ENCODE measurements around the gene COP1. TPM values are rescaled to one million over a fixed set of nuclear protein-coding genes. Genes with fewer than 3 reads are reported as not detected.
"Not testable (repeated sequence)": the region's sequence is repeated elsewhere in the genome, so short reads cannot be mapped to it uniquely, and the experiment has no call there.

Gene COP1
- total RNA-seq, 1 experiment from 2014 or later: 65.4 TPM

DNA sequence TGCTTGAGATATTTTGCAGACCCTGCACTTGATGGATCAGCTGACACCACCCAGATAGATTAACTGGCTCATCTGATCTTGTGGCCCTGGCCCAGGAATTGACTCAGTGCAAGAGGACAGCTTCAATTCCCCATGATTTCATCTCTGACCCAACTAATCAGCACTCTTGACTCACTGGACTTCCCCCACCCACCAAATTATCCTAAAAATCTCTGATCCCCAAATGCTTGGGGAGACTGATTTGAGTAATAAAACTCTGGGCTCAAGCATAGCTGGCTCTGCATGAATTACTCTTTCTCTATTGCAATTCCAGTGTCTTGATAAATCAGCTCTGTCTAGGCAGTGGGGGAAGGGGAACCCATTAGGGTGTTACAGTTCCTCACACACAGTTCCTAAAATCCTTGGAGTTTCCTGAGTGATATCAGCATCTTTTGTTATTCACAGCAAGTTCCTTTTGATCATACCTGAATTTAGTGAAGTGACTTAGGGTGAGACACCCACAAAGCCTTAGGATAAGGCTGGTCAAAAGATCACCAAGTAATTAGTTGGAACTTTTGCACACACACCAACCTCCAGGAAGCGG, 104.2 kb downstream of the COP1 start:
- Histone ChIP-seq H3K27me3 (no peaks in the 10 kb centered on the region), H3K4me3 (no peak overlapping the region), H3K36me3 (peaks cover 32% of the 10 kb centered on the region), H3K9me3 (peaks cover 17% of the 10 kb centered on the region)
- peak; percentile 20 for DNase-seq

GRCh38 chr1:176101951-176102642, 105.0 kb downstream of the COP1 start:
- peaks cover 35% of the 10 kb centered on the region for H3K36me3 ChIP-seq
- H3K4me3 ChIP-seq: no peak overlapping the region

DNA sequence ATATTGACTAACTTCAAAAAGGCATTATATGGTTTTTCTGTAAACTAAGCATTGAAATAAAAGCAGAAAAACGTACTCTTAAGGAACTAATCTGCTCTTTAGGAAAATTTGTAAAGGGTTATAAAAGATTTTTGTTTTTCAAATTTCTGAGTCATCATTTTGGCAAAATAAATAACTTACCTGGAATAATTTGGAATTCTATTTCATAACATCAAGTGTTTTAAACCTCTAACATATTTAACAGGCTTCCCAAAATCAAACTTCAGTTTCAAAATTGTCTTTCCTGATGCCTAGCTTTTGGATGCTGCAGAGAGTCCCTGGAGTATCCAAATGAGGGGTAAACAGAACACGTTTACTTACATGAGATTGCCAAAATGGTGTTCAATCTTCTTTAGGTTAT, 108.5 kb downstream of the COP1 start:
- Histone ChIP-seq H3K4me3 (no peak overlapping the region), H3K27me3 (no peaks in the 10 kb centered on the region), H3K36me3 (peaks cover 33% of the 10 kb centered on the region), H3K9me3 (peaks cover 17% of the 10 kb centered on the region)
- no peak for DNase-seq

More at GRCh38 chr1:176101951-176102642, 105.0 kb downstream of the COP1 start:
- peaks cover 17% of the 10 kb centered on the region for H3K9me3 ChIP-seq
- H3K27me3 ChIP-seq: no peaks in the 10 kb centered on the region
- no peak for DNase-seq

DNA sequence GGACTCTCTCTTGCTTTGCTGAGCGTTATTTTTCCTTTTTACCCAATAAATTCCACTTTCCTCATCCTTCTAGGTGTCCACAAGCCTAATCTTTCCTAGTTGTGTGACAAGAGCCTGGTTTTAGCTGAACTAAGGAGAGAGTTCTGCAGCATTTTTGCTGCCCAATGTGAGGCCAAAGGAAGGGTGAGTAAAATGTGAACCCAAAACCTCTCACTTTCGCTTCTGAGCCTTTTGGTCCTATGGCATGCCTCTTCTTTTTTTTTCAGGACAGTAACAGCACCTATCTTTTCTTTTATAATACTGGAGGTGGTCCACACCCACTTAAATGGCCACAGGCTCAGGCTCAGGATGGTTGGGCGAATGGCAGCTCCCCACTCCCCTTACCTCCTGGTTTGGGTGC, 111.1 kb downstream of the COP1 start:
- H3K9me3 ChIP-seq: peaks cover 17% of the 10 kb centered on the region
- DNase-seq: no peak
- H3K36me3 ChIP-seq: peaks cover 26% of the 10 kb centered on the region
- H3K27me3 ChIP-seq: no peaks in the 10 kb centered on the region
- H3K4me3 ChIP-seq: no peak overlapping the region

- H3K4me3 ChIP-seq: no peak overlapping the region
- DNase-seq: no peak
- peaks cover 3% of the 10 kb centered on the region; the same call in 1 of the 2 replicates for H3K36me3 ChIP-seq
- no peaks in the 10 kb centered on the region; the same call in 1 of the 2 replicates for H3K9me3 ChIP-seq
- H3K27me3 ChIP-seq: no peaks in the 10 kb centered on the region
These were observed 116.3 kb downstream of the COP1 start for GRCh38 chr1:176090766-176091165.

DNA sequence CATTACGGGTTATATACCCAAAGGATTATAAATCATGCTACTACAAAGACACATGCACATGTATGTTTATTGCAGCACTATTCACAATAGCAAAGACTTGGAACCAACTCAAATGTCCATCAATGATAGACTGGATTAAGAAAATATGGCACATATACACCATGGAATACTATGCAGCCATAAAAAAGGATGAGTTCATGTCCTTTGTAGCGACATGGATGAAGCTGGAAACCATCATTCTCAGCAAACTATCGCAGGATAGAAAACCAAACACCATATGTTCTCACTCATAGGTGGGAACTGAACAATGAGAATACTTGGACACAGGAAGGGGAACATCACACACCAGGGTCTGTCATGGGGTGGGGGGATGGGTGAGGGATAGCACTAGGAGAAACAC, 119.3 kb downstream of the COP1 start:
- DNase-seq, H3K4me3 ChIP-seq, H3K9me3 ChIP-seq, H3K36me3 ChIP-seq, H3K27me3 ChIP-seq: not testable (repeated sequence)

GRCh38 chr1:176073524-176074157, 133.4 kb downstream of the COP1 start:
- DNase-seq: peak; percentile 11
- Histone ChIP-seq H3K4me3 (no peak overlapping the region), H3K36me3 (peaks cover 22% of the 10 kb centered on the region), H3K27me3 (no peaks in the 10 kb centered on the region), H3K9me3 (peaks cover 13% of the 10 kb centered on the region)

DNA sequence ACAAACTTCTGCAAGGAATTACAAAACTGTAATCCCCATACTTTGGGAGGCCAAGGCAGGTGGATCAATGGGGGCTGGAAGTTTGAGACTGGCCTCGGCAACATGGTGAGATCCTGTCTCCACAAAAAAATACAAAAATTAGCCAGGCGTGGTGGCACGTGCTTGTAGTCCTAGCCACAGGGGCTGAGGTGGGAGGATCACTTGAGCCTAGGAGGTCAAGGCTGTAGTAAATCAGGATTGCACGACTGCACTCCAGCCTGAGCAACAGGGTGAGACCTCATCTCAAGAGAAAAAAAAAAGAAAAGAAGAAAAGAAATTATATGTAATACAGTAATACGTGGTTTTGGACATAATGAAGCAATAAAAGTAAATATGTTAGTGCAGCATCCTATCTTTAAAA, 138.2 kb downstream of the COP1 start:
- H3K4me3 ChIP-seq: no peak overlapping the region
- peaks cover 5% of the 10 kb centered on the region; the same call in 1 of the 2 replicates for H3K36me3 ChIP-seq
- no peak for DNase-seq
- H3K27me3 ChIP-seq: no peaks in the 10 kb centered on the region
- H3K9me3 ChIP-seq: no peaks in the 10 kb centered on the region

GRCh38 chr1:176068256-176068655, 138.8 kb downstream of the COP1 start:
- no peak for DNase-seq
- Histone ChIP-seq H3K9me3 (no peaks in the 10 kb centered on the region), H3K27me3 (no peaks in the 10 kb centered on the region), H3K36me3 (peaks cover 5% of the 10 kb centered on the region; the same call in 1 of the 2 replicates), H3K4me3 (no peak overlapping the region)

DNA sequence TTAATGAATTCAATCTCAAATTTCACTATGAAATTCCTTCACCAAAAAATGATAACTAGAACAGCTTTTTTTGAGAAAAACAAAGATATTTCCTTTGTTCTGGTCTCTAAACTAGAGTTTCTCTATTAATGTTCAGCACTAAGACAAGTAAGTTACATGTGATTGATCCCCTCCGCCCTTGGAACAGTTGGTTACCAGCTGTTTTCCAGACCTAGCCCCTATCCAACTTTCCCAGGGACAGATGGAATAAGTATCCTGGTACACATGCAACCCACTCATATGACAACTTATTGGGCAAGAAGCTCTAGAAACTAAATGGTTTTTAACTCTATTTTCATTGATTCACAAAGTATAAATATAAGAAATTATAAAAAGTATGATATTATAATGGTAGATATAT, 140.4 kb downstream of the COP1 start:
- H3K36me3 ChIP-seq: peaks cover 3% of the 10 kb centered on the region; the same call in 1 of the 2 replicates
- no peak for DNase-seq
- H3K27me3 ChIP-seq: no peaks in the 10 kb centered on the region

GRCh38 chr1:176058686-176059085, 148.4 kb downstream of the COP1 start:
- H3K36me3 ChIP-seq: no peaks in the 10 kb centered on the region
- H3K4me3 ChIP-seq: no peak overlapping the region
- H3K27me3 ChIP-seq: no peaks in the 10 kb centered on the region
- H3K9me3 ChIP-seq: no peaks in the 10 kb centered on the region
- DNase-seq: no peak

More for the DNA sequence above, 140.4 kb downstream of the COP1 start:
- Histone ChIP-seq H3K9me3 (no peaks in the 10 kb centered on the region), H3K4me3 (no peak overlapping the region)

DNA sequence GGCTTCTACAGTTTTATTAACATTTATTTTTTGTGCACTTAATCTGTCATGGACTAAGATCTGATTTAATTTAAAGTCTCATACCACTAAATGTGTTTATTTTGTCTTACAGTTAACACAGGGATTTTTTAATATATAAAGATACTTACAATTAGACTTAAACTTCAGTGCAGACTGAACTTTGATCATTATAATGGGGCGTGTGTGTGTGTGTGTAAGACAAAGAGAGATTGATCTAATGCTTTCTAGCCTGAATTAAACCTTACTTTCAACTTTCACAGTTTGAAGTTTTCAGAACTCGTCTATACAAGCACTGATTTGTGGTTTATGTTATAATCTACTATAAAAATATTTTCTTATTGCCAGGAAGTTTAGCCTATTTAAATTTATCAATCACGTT, 150.8 kb downstream of the COP1 start:
- Histone ChIP-seq H3K27me3 (no peaks in the 10 kb centered on the region), H3K4me3 (no peak overlapping the region), H3K9me3 (no peaks in the 10 kb centered on the region), H3K36me3 (no peaks in the 10 kb centered on the region)
- no peak for DNase-seq

DNA sequence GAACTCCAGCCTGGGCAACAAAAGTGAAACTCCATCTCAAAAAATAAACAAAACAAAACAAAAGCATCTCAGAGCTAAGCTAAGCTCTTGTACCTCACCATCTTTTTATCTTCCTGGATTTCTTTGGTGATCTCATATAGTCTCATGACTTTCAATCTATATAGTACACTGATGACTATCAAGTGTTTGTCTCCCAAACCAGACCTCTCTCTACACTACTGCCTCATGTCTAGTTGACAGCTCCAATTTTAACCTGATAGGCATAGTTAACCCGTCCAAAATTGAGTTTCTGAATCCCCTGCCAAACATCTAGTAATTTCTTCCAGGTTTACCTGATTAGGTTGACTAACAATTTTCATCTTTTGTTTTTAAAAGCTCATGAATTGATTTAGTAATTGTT, 151.7 kb downstream of the COP1 start:
- DNase-seq: no peak
- H3K9me3 ChIP-seq: no peaks in the 10 kb centered on the region
- no peak overlapping the region for H3K4me3 ChIP-seq
- no peaks in the 10 kb centered on the region for H3K27me3 ChIP-seq
- H3K36me3 ChIP-seq: no peaks in the 10 kb centered on the region

DNA sequence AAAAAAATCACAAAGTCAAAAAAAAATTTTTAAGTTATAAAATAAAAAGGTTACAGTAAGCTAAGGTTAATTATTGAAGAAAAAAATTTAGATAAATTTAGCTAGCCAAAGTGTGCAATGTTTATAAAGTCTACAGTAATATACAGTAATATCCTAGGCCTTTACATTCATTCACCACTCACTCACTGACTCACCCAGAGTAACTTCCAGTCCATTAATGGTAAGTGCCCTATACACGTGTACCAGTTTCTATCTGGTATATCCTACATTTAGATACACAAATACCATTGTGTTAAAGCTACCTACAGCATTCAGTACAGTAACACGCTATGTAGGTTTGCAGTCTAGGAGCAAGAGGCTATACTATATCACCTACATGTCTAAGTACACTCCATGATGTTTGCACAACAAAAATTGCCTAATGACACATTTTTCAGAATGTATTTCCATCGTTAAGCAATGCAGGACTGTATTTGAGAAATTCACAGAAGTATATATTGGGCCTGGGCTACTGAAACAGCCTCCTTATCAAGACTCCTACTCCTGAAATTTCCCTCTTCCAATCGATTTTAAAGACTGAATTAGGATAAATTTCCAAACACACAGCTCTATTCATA, 155.1 kb downstream of the COP1 start:
- H3K4me3 ChIP-seq: no peak overlapping the region
- H3K36me3 ChIP-seq: no peaks in the 10 kb centered on the region
- no peaks in the 10 kb centered on the region for H3K9me3 ChIP-seq
- no peaks in the 10 kb centered on the region for H3K27me3 ChIP-seq
- no peak for DNase-seq

GRCh38 chr1:176051402-176051801, 155.7 kb downstream of the COP1 start:
- DNase-seq: no peak
- no peaks in the 10 kb centered on the region for H3K9me3 ChIP-seq
- no peaks in the 10 kb centered on the region for H3K36me3 ChIP-seq
- H3K4me3 ChIP-seq: no peak overlapping the region
- no peaks in the 10 kb centered on the region for H3K27me3 ChIP-seq

DNA sequence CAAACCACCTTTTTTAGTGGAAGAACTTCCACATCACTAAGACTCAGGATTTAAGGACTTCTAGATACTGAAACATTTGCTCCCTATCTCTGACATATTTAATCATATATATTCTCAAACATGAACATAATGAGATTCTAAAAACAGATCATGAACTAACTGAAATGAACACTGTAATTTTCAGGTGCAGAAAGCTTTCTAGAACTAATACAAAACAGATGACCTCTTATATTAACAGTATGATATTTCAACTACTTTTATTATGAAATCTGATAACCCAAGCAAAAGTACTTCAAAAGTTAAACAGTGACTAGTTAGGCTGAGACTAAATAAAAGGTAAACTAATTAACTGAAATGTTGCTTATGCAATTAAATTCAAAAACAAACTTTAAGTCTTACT, 157.5 kb downstream of the COP1 start:
- Histone ChIP-seq H3K27me3 (no peaks in the 10 kb centered on the region), H3K4me3 (no peak overlapping the region), H3K36me3 (no peaks in the 10 kb centered on the region), H3K9me3 (no peaks in the 10 kb centered on the region)
- no peak for DNase-seq

DNA sequence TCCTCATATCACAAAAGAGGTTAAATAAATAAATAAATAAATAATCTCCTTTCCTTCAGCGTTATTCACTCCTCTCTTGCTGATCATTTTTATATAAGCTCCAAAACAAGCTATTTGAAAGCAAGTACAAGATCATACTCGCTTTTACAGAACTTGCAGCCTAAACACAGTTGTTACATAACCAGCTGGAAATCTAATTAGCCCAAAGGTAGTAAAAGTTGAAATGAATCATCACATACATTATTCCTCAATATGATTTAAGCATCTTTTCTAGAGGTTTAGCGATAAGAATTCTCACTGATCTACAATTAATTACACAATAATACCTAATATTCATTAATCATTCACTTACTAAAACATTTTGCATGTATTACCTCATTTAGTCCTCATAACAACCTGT, 160.2 kb downstream of the COP1 start:
- H3K27me3 ChIP-seq: no peaks in the 10 kb centered on the region
- peaks cover 3% of the 10 kb centered on the region for H3K36me3 ChIP-seq
- H3K4me3 ChIP-seq: no peak overlapping the region
- H3K9me3 ChIP-seq: no peaks in the 10 kb centered on the region
- no peak for DNase-seq

All from MG63 (cell line).